A549 treated with RU486 at 1 μM for 4 hours (cell line): ENCODE measurements around the gene B3GNT8. TPM values are rescaled to one million over a fixed set of nuclear protein-coding genes. Genes with fewer than 3 reads are reported as not detected.

Source experiments
- total RNA-seq: library from RNA; stranded (reverse); fragments of 200-300 nt; extraction: Qiagen RNA extraction; gene quantifications from 5 replicates; pipeline ENCODE4 v1.2.3, GENCODE V29; 2022; ENCODE audit warnings: low read depth

B3GNT8 gene, protein sequence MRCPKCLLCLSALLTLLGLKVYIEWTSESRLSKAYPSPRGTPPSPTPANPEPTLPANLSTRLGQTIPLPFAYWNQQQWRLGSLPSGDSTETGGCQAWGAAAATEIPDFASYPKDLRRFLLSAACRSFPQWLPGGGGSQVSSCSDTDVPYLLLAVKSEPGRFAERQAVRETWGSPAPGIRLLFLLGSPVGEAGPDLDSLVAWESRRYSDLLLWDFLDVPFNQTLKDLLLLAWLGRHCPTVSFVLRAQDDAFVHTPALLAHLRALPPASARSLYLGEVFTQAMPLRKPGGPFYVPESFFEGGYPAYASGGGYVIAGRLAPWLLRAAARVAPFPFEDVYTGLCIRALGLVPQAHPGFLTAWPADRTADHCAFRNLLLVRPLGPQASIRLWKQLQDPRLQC
- 0.08 to 0.25 TPM in 2 of 5 replicates, not detected in the others for total RNA-seq

GRCh38 chr19:41426952-41427646 is at the start of gene B3GNT8:
Gene B3GNT8, minus strand, starts transcription at chr19:41427374. Its CDS starts 596 bp downstream, at chr19:41426778.

DNA sequence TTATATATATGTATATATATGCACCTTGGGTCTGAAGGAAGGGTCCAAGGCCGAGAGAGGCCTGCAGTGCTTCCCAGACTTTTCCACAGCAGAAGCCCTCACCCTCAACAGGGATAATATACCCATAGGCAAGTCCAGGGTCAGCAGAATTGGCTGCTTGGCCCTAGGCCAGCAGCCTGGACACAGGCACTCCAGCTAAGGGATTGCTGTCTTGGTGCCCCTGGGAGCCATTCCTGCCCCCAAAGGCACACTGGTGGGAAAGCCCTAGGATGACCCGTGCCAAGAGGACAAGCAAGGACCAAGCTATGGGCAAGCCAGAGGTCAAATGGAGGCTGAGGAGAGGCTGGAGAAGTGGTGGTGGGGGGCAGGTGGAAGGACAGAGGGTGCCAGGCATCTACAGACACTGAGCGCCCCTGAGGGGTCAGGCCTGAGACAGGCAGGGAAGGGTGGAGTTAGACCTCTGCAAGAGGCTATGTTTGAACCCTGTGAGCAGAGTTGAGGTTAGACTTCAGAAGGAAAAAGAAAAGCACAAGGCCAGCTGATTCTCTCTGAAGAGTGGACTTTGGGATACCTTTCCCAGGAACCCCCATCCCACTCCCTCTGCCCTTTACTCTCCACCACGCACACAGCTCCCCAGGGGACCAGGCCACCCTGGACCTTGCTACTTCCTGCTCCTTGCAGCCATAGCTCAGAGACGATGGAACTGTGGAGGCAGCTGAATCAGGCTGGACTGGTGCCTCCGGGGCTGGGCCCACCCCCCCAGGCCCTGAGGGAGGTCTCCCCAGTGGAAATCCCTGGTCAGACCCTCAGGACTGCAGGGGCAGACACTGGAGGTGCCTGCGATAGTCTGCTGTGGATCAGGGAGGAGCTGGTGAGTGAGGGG is 15.5 kb upstream of the B3GNT8 start, which contains the start of gene ERICH4:
TSS of gene ERICH4 (plus strand) at position 684 of the 883 bp plus-strand sequence. CDS start at position 698, 14 bp downstream.

GRCh38 chr19:41439441-41440222 is 12.5 kb upstream of the B3GNT8 start, which contains the start of gene DMAC2:
Gene DMAC2, minus strand, starts transcription at chr19:41439912. Its CDS starts 13 bp downstream, at chr19:41439899.

GRCh38 chr19:41397086-41398049 is 29.8 kb downstream of the B3GNT8 start, which contains the start of the genes BCKDHA and EXOSC5:
Gene BCKDHA, plus strand, starts transcription at chr19:41397818. Its CDS starts 10 bp downstream, at chr19:41397828.
Gene EXOSC5, minus strand, starts transcription at chr19:41397359. Its CDS starts 31 bp downstream, at chr19:41397328.

DNA sequence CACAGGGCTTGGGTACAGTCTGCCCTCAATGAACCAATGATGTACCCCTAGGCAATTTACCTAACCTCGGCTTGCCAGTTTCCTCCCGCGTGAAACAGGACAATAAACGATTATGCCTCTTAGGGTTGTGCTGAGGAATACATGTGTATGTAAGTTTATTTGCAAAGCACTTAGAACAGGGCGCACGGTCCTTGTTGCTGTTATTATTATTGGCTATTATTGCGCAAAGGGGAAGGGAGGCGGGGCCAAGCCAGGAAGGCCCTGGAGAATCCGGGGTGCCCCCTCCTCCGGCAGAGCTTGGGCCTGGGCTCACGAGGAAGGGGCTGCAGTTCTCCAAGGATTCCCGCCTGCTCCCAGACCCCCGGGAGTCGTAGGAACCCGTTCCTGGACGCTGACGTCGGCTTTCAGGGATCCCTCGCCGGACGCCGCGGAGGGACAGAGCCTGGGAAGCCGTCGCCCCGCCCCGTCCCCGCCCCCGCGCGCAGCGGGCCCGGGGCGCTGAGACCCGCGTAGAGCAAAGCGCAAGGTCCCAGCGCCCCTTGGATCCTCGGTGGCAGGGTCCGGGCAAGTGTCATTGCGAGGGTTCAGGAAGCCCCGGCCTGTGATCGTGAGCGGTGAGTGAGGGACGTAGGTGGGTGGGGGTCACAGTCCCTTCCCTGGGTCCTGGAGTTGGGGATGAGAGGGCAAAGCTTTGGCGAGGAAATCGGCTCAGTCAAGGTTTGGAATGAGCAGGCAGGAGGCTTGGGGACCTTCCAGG is 50.8 kb downstream of the B3GNT8 start, which contains the start of gene TMEM91:
TSS of gene TMEM91 (plus strand) at position 293 of the 757 bp plus-strand sequence. CDS start 1,777 bp downstream, outside the sequence.

Other genes with a start within 250 kb of the B3GNT8 start
- gene CYP2S1, start 234.2 kb downstream of the B3GNT8 start, total RNA-seq: 20.6 to 26.6 TPM (median 26.0 TPM) in 5 replicates
- gene AXL, start 208.2 kb downstream of the B3GNT8 start, total RNA-seq: 114 to 129 TPM (median 122 TPM) in 5 replicates
- 289 to 322 TPM (median 318 TPM) in 5 replicates for gene HNRNPUL1, start 163.0 kb downstream of the B3GNT8 start, total RNA-seq
- gene CCDC97, start 117.2 kb downstream of the B3GNT8 start, total RNA-seq: 30.4 to 43.7 TPM (median 40.8 TPM) in 5 replicates
- 137 to 164 TPM (median 148 TPM) in 5 replicates for gene TGFB1, start 73.5 kb downstream of the B3GNT8 start, total RNA-seq
- 23.3 to 35.3 TPM (median 33.2 TPM) in 5 replicates for gene B9D2, start 63.2 kb downstream of the B3GNT8 start, total RNA-seq
- gene TMEM91, start 50.8 kb downstream of the B3GNT8 start, total RNA-seq: 2.5 to 5.1 TPM (median 3.9 TPM) in 5 replicates
- 79.6 to 101 TPM (median 99.0 TPM) in 5 replicates for gene EXOSC5, start 30.0 kb downstream of the B3GNT8 start, total RNA-seq
- 39.3 to 45.6 TPM (median 42.8 TPM) in 5 replicates for gene BCKDHA, start 29.6 kb downstream of the B3GNT8 start, total RNA-seq
- gene DMAC2, start 12.5 kb upstream of the B3GNT8 start, total RNA-seq: 103 to 125 TPM (median 108 TPM) in 5 replicates
- 0.10 TPM in 1 of 5 replicates, not detected in the others for gene ERICH4, start 15.8 kb upstream of the B3GNT8 start, total RNA-seq
- gene CEACAM21, start 148.8 kb upstream of the B3GNT8 start, total RNA-seq: not detected in 5 replicates
- not detected in 5 replicates for gene CEACAM4, start 199.7 kb upstream of the B3GNT8 start, total RNA-seq